HCT116 (cell line): ENCODE measurements around the gene ELFN2. TPM values are rescaled to one million over a fixed set of nuclear protein-coding genes. Genes with fewer than 3 reads are reported as not detected.

Experiments used
- ATAC-seq: fragments of 200-7000 bp; cut with Tn5 transposase; 2 replicates; pipeline ENCODE4 v1.9.1; 2020; ENCODE audit warnings: mild to moderate bottlenecking, moderate library complexity
- BruUV-seq: library from RNA; stranded (reverse); fragments of 400-500 nt; replicated peaks from 2 replicates; lab custom pipeline; 2021; lab: Mats Ljungman, UMichigan
- CTCF ChIA-PET: fragments of 300-600 bp; sonication (Branson Sonifier 250); formaldehyde crosslinking; loops from one replicate; lab custom pipeline; 2021; ENCODE audit warnings: antibody characterized with exemption; lab: Charles Lee
- POLR2A ChIA-PET: fragments of 300-600, 350-600 bp; sonication (Branson Sonifier 250); formaldehyde crosslinking; loops from one replicate; lab custom pipeline; 2021; ENCODE audit warnings: antibody characterized with exemption; lab: Charles Lee
- RAD21 ChIA-PET, 2 experiments: fragments of 300-600 bp; sonication (Branson Sonifier 250); formaldehyde crosslinking; loops; one replicate each; lab custom pipeline; 2023; ENCODE audit warnings: low total read pairs in 2 of 2; ENCODE audit not compliant: uncharacterized antibody in 2 of 2, unreplicated experiment in 2 of 2, low non-redundant PET in 1 of 2; lab: Charles Lee
- DNase-seq: peaks from one replicate; pipeline ENCODE4 v3.0.0-alpha.2; 2010; ENCODE audit warnings: low read depth, low spot score
- H2AFZ ChIP-seq: fragments of 200-600 bp; shearing (Covaris generic), sonication (generic); 2 replicates; pipeline ENCODE4 v1.6.1; 2017; ENCODE audit warnings: low read depth, mixed run types, mixed read lengths, antibody characterized with exemption, low read length; ENCODE audit not compliant: poor library complexity, severe bottlenecking
- H3K27ac ChIP-seq: 2 replicates; pipeline ENCODE4 v1.5.1; 2012; ENCODE audit warnings: low read depth, low read length
- H3K27me3 ChIP-seq: fragments of 200-600 bp; sonication (generic); 2 replicates; pipeline ENCODE4 v1.6.1; 2016; ENCODE audit warnings: mixed run types, low read length, mixed read lengths; ENCODE audit not compliant: insufficient read depth
- H3K36me3 ChIP-seq, 2 experiments: fragments of 200-500 bp in 1 of 2; fragments of 200-600 bp in 1 of 2; sonication (Bioruptor generic) in 1 of 2; sonication (generic) in 1 of 2; 2 replicates each; pipeline versions ENCODE4 v1.5.1 to v1.6.1; 2014 to 2016; ENCODE audit warnings: low read length in 2 of 2, inconsistent platforms in 1 of 2, mixed read lengths in 1 of 2, mixed run types in 1 of 2; ENCODE audit not compliant: insufficient read depth in 2 of 2, control insufficient read depth in 1 of 2
- H3K4me1 ChIP-seq, 2 experiments: fragments of 200-600 bp in 1 of 2; sonication (generic) in 1 of 2; 2 replicates each; pipeline versions ENCODE4 v1.5.1 to v1.6.1; 2012 to 2017; ENCODE audit warnings: low read length in 2 of 2, inconsistent platforms in 1 of 2, mild to moderate bottlenecking in 1 of 2, mixed read lengths in 1 of 2, mixed run types in 1 of 2, moderate library complexity in 1 of 2; ENCODE audit not compliant: insufficient read depth in 2 of 2, control insufficient read depth in 1 of 2
- H3K4me2 ChIP-seq: fragments of 200-600 bp; sonication (generic); 2 replicates; pipeline ENCODE4 v1.6.1; 2017; ENCODE audit warnings: mixed run types, low read length, mixed read lengths
- H3K4me3 ChIP-seq, 2 experiments: fragments of 200-600 bp in 1 of 2; sonication (generic) in 1 of 2; replicated peaks in 1 of 2; 2 replicates each; pipeline ENCODE4 v1.5.1; 2011 to 2016; ENCODE audit warnings: low read length in 2 of 2, control low read depth in 1 of 2, low read depth in 1 of 2, mild to moderate bottlenecking in 1 of 2, mixed read lengths in 1 of 2, mixed run types in 1 of 2
- H3K79me2 ChIP-seq: fragments of 200-600 bp; sonication (generic); 2 replicates; pipeline ENCODE4 v1.6.1; 2017; ENCODE audit warnings: mild to moderate bottlenecking, mixed run types, low read length, moderate library complexity, mixed read lengths; ENCODE audit not compliant: insufficient read depth
- H3K9ac ChIP-seq: fragments of 200-600 bp; sonication (generic); 2 replicates; pipeline ENCODE4 v1.6.1; 2016; ENCODE audit warnings: low read length, mixed read lengths
- H3K9me2 ChIP-seq: fragments of 200-600 bp; sonication (generic), shearing (Covaris generic); 2 replicates; pipeline ENCODE4 v1.6.1; 2017; ENCODE audit warnings: mixed run types, mild to moderate bottlenecking, moderate library complexity; ENCODE audit not compliant: insufficient read depth
- H3K9me3 ChIP-seq, 2 experiments: fragments of 200-500 bp in 1 of 2; fragments of 200-600 bp in 1 of 2; sonication (Bioruptor generic) in 1 of 2; sonication (generic) in 1 of 2; 2 replicates each; pipeline ENCODE4 v1.6.1; 2014 to 2017; ENCODE audit warnings: low read length in 2 of 2, mixed read lengths in 2 of 2, inconsistent platforms in 1 of 2, low read depth in 1 of 2, mild to moderate bottlenecking in 1 of 2, mixed run types in 1 of 2, moderate library complexity in 1 of 2; ENCODE audit not compliant: control insufficient read depth in 1 of 2, insufficient read depth in 1 of 2
- H4K20me1 ChIP-seq: fragments of 200-600 bp; sonication (generic), shearing (Covaris generic); 2 replicates; pipeline ENCODE4 v1.6.1; 2017; ENCODE audit warnings: mixed run types, mild to moderate bottlenecking, moderate library complexity; ENCODE audit not compliant: insufficient read depth
- EGR1 ChIP-seq: IDR thresholded peaks from 2 replicates; pipeline ENCODE4 v1.6.1; 2012; ENCODE audit warnings: low read depth
- JUND ChIP-seq: IDR thresholded peaks from 2 replicates; pipeline ENCODE4 v1.6.1; 2012
- SRF ChIP-seq: IDR thresholded peaks from 2 replicates; pipeline ENCODE4 v1.6.1; 2012; ENCODE audit warnings: low read depth
- TCF7L2 ChIP-seq: IDR thresholded peaks from 2 replicates; pipeline ENCODE4 v1.7.0; 2011; ENCODE audit warnings: borderline replicate concordance, inconsistent platforms; ENCODE audit not compliant: insufficient read depth, insufficient read length; ENCODE audit errors: extremely low read depth
- YY1 ChIP-seq: IDR thresholded peaks from 2 replicates; pipeline ENCODE4 v1.6.1; 2011; ENCODE audit warnings: low read length, low read depth, moderate library complexity, mild to moderate bottlenecking; ENCODE audit not compliant: insufficient replicate concordance; ENCODE audit errors: extremely low read depth
- ZNF274 ChIP-seq: fragments of 200-500 bp; sonication (Bioruptor generic); IDR thresholded peaks from 2 replicates; pipeline ENCODE4 v1.6.1; 2014; ENCODE audit warnings: mild to moderate bottlenecking, low read depth, low read length, inconsistent platforms
- intact Hi-C: fragments of 100-400 bp; cut with micrococcal nuclease; formaldehyde crosslinking; loops from 2 replicates; pipeline ENCODE4 v1.10.0; 2022
- total RNA-seq: library from RNA; stranded (reverse); gene quantifications from one replicate; pipeline ENCODE4 v1.2.1, GENCODE V29; 2021; ENCODE audit not compliant: unreplicated experiment
- TF ChIP-seq, protein P1 (sequence below): IDR thresholded peaks from 2 replicates; pipeline ENCODE4 v1.6.1; 2011; ENCODE audit warnings: mild to moderate bottlenecking, low read length, moderate library complexity; ENCODE audit not compliant: insufficient replicate concordance; ENCODE audit errors: extremely low read depth
- TF ChIP-seq, protein P2 (sequence below): IDR thresholded peaks from 2 replicates; pipeline ENCODE4 v1.6.1; 2012
- TF ChIP-seq, protein P3 (sequence below): IDR thresholded peaks from 2 replicates; pipeline ENCODE4 v1.6.1; 2012
- TF ChIP-seq, protein P4 (sequence below): IDR thresholded peaks from 2 replicates; pipeline ENCODE4 v1.6.1; 2012; ENCODE audit warnings: low read depth

Gene ELFN2
- total RNA-seq, 1 experiment from 2014 or later, result 45.4 TPM

- no peaks in the 10 kb centered on the region for H3K27me3 ChIP-seq
- DNase-seq (no peak), ATAC-seq (no peak)
- ChIA-PET CTCF (no interaction called here), POLR2A (no interaction called here), RAD21 (no interaction called here)
- H3K9me2 ChIP-seq, result no peaks in the 10 kb centered on the region
- H4K20me1 ChIP-seq, result no peaks in the 10 kb centered on the region
- TF ChIP-seq, protein P1, sequence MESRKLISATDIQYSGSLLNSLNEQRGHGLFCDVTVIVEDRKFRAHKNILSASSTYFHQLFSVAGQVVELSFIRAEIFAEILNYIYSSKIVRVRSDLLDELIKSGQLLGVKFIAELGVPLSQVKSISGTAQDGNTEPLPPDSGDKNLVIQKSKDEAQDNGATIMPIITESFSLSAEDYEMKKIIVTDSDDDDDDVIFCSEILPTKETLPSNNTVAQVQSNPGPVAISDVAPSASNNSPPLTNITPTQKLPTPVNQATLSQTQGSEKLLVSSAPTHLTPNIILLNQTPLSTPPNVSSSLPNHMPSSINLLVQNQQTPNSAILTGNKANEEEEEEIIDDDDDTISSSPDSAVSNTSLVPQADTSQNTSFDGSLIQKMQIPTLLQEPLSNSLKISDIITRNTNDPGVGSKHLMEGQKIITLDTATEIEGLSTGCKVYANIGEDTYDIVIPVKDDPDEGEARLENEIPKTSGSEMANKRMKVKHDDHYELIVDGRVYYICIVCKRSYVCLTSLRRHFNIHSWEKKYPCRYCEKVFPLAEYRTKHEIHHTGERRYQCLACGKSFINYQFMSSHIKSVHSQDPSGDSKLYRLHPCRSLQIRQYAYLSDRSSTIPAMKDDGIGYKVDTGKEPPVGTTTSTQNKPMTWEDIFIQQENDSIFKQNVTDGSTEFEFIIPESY, result no peak
- H3K9me3 ChIP-seq, result no peaks in the 10 kb centered on the region
- no peak overlapping the region for H2AFZ ChIP-seq
- no TSS peak for BruUV-seq
- no peaks in the 10 kb centered on the region for H3K79me2 ChIP-seq
- no peak overlapping the region for H3K4me3 ChIP-seq
- no peaks in the 10 kb centered on the region for H3K36me3 ChIP-seq
- H3K27ac ChIP-seq, result no peak overlapping the region
- no peak overlapping the region for H3K4me2 ChIP-seq
- intact Hi-C loops, result no loop called here
- peaks cover 0 to 8% of the 10 kb centered on the region in 2 experiments; a peak in 1 of 4 replicates for H3K4me1 ChIP-seq
- H3K9ac ChIP-seq, result no peak overlapping the region
Measured at GRCh38 chr22:37366601-37367000, 60.7 kb downstream of the ELFN2 start.

DNA sequence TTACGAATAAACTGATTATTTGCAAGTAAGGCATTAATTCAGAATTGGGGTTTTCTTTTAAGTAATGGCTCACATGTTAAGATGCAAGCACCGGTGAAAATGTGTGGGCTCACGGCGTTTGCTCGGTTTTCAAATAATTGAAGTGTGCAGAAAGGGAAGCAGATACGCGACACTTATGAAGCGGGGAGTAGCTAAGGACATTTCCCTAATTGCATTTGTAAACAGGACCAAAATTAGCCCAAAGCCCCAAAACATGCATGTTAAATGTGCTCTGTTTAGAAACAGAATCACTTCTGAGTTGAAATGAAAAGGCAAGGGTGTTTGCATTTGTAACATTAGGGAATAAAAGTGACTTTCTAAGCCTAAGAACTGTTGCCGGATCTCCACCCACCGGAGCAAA lies 61.3 kb downstream of the ELFN2 start:
- H4K20me1 ChIP-seq, result no peaks in the 10 kb centered on the region
- no TSS peak for BruUV-seq
- peaks cover 0 to 8% of the 10 kb centered on the region in 2 experiments; a peak in 1 of 4 replicates for H3K4me1 ChIP-seq
- H3K36me3 ChIP-seq, result no peaks in the 10 kb centered on the region
- no peak overlapping the region for H3K27ac ChIP-seq
- ATAC-seq, result no peak
- RAD21 ChIA-PET, result no interaction called here
- DNase-seq, result no peak
- no peak overlapping the region for H3K4me2 ChIP-seq
- H3K79me2 ChIP-seq, result no peaks in the 10 kb centered on the region
- CTCF ChIA-PET, result no interaction called here
- no peaks in the 10 kb centered on the region for H3K27me3 ChIP-seq
- POLR2A ChIA-PET, result no interaction called here
- H2AFZ ChIP-seq, result no peak overlapping the region
- H3K9me3 ChIP-seq, result no peaks in the 10 kb centered on the region
- TF ChIP-seq EGR1, result no peak
- no peak for TF ChIP-seq JUND
- TF ChIP-seq, protein P2, sequence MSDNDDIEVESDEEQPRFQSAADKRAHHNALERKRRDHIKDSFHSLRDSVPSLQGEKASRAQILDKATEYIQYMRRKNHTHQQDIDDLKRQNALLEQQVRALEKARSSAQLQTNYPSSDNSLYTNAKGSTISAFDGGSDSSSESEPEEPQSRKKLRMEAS, result no peak
- no peak for TF ChIP-seq ZNF274
- TF ChIP-seq, protein P3, sequence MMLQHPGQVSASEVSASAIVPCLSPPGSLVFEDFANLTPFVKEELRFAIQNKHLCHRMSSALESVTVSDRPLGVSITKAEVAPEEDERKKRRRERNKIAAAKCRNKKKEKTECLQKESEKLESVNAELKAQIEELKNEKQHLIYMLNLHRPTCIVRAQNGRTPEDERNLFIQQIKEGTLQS, result no peak
- no peak for TF ChIP-seq SRF
- no peak for TF ChIP-seq TCF7L2
- TF ChIP-seq YY1, result no peak
- TF ChIP-seq, protein P4, sequence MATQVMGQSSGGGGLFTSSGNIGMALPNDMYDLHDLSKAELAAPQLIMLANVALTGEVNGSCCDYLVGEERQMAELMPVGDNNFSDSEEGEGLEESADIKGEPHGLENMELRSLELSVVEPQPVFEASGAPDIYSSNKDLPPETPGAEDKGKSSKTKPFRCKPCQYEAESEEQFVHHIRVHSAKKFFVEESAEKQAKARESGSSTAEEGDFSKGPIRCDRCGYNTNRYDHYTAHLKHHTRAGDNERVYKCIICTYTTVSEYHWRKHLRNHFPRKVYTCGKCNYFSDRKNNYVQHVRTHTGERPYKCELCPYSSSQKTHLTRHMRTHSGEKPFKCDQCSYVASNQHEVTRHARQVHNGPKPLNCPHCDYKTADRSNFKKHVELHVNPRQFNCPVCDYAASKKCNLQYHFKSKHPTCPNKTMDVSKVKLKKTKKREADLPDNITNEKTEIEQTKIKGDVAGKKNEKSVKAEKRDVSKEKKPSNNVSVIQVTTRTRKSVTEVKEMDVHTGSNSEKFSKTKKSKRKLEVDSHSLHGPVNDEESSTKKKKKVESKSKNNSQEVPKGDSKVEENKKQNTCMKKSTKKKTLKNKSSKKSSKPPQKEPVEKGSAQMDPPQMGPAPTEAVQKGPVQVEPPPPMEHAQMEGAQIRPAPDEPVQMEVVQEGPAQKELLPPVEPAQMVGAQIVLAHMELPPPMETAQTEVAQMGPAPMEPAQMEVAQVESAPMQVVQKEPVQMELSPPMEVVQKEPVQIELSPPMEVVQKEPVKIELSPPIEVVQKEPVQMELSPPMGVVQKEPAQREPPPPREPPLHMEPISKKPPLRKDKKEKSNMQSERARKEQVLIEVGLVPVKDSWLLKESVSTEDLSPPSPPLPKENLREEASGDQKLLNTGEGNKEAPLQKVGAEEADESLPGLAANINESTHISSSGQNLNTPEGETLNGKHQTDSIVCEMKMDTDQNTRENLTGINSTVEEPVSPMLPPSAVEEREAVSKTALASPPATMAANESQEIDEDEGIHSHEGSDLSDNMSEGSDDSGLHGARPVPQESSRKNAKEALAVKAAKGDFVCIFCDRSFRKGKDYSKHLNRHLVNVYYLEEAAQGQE, result no peak
- no peak overlapping the region for H3K9ac ChIP-seq
- no peaks in the 10 kb centered on the region for H3K9me2 ChIP-seq
- no peak overlapping the region for H3K4me3 ChIP-seq
- intact Hi-C loops, result no loop called here
